Neuronal stem cell (in vitro differentiated cells): ENCODE results near the gene BRI3BP.

ENCODE experiments used
- DNase-seq: peaks from one replicate; pipeline ENCODE4 v3.0.0-alpha.2; 2013; ENCODE audit warnings: low spot score
- H2AFZ ChIP-seq: one replicate; pipeline ENCODE4 v1.6.1; 2013; ENCODE audit warnings: mild to moderate bottlenecking, low read length, inconsistent platforms
- H2AK5ac ChIP-seq: 2 replicates; pipeline ENCODE4 v1.6.1; 2013; ENCODE audit warnings: low read depth, mild to moderate bottlenecking, inconsistent platforms, low read length, moderate library complexity, mixed read lengths
- H2BK120ac ChIP-seq: 2 replicates; pipeline ENCODE4 v1.6.1; 2013; ENCODE audit warnings: low read depth, mild to moderate bottlenecking, inconsistent platforms, low read length, moderate library complexity, mixed read lengths
- H2BK12ac ChIP-seq: one replicate; pipeline ENCODE4 v1.6.1; 2013; ENCODE audit warnings: low read length, inconsistent platforms
- H2BK15ac ChIP-seq: 2 replicates; pipeline ENCODE4 v1.6.1; 2013; ENCODE audit warnings: mild to moderate bottlenecking, low read length, inconsistent platforms, mixed read lengths
- H2BK5ac ChIP-seq: one replicate; pipeline ENCODE4 v1.6.1; 2013; ENCODE audit warnings: inconsistent platforms, mild to moderate bottlenecking, low read length, moderate library complexity
- H3K14ac ChIP-seq: one replicate; pipeline ENCODE4 v1.6.1; 2013; ENCODE audit warnings: low read length, inconsistent platforms
- H3K18ac ChIP-seq: 2 replicates; pipeline ENCODE4 v1.6.1; 2013; ENCODE audit warnings: low read length, inconsistent platforms
- H3K23ac ChIP-seq: 2 replicates; pipeline ENCODE4 v1.6.1; 2013; ENCODE audit warnings: low read depth, mild to moderate bottlenecking, mixed read lengths, low read length, inconsistent platforms; ENCODE audit not compliant: poor library complexity
- H3K27ac ChIP-seq: replicated peaks from 3 replicates; pipeline ENCODE4 v1.5.1; 2013; ENCODE audit warnings: low read length, inconsistent platforms
- H3K27me3 ChIP-seq, 3 experiments: 2 replicates each; pipeline ENCODE4 v1.6.1; 2013; ENCODE audit warnings: low read length in 3 of 3, mild to moderate bottlenecking in 2 of 3, inconsistent platforms in 1 of 3, low read depth in 1 of 3, mixed read lengths in 1 of 3, moderate library complexity in 1 of 3; ENCODE audit not compliant: control insufficient read depth in 3 of 3, insufficient read depth in 3 of 3
- H3K36me3 ChIP-seq, 2 donors: replicated peaks in 1 of 2; 2 replicates each; pipeline ENCODE4 v1.6.1; 2013; ENCODE audit warnings: low read length in 2 of 2; ENCODE audit not compliant: control insufficient read depth in 2 of 2, insufficient read depth in 2 of 2
- H3K4ac ChIP-seq: 2 replicates; pipeline ENCODE4 v1.6.1; 2013; ENCODE audit warnings: inconsistent platforms, mild to moderate bottlenecking, low read length, moderate library complexity
- H3K4me1 ChIP-seq, 2 donors: 1 replicate in 1 of 2; 2 replicates in 1 of 2; pipeline ENCODE4 v1.6.1; 2013; ENCODE audit warnings: low read length in 2 of 2, low read depth in 1 of 2; ENCODE audit not compliant: control insufficient read depth in 2 of 2, insufficient read depth in 1 of 2
- H3K4me2 ChIP-seq: one replicate; pipeline ENCODE4 v1.6.1; 2013; ENCODE audit warnings: mild to moderate bottlenecking, low read length, inconsistent platforms; ENCODE audit not compliant: insufficient read depth, poor library complexity, severe bottlenecking
- H3K4me3 ChIP-seq, 2 donors: 2 replicates each; pipeline ENCODE4 v1.5.1; 2013; ENCODE audit warnings: low read length in 2 of 2, mild to moderate bottlenecking in 2 of 2, inconsistent platforms in 1 of 2, moderate library complexity in 1 of 2
- H3K79me1 ChIP-seq: one replicate; pipeline ENCODE4 v1.6.1; 2013; ENCODE audit warnings: low read depth, mild to moderate bottlenecking, inconsistent platforms, low read length, moderate library complexity
- H3K9ac ChIP-seq: one replicate; pipeline ENCODE4 v1.6.1; 2013; ENCODE audit warnings: mild to moderate bottlenecking, low read depth, low read length, inconsistent platforms; ENCODE audit not compliant: poor library complexity
- H3K9me3 ChIP-seq, 2 donors: replicated peaks in 1 of 2; 2 replicates each; pipeline versions ENCODE3 to v1.6.1; 2013; ENCODE audit warnings: low read length in 2 of 2, mild to moderate bottlenecking in 2 of 2, inconsistent platforms in 1 of 2, low read depth in 1 of 2, mixed read lengths in 1 of 2, moderate library complexity in 1 of 2; ENCODE audit not compliant: control insufficient read depth in 2 of 2, insufficient read depth in 1 of 2
- H4K8ac ChIP-seq: one replicate; pipeline ENCODE4 v1.6.1; 2013; ENCODE audit warnings: low read depth, mild to moderate bottlenecking, inconsistent platforms, low read length, moderate library complexity
- H4K91ac ChIP-seq: one replicate; pipeline ENCODE4 v1.6.1; 2013; ENCODE audit warnings: low read length, low read depth, mild to moderate bottlenecking, inconsistent platforms; ENCODE audit not compliant: poor library complexity
- WGBS, 2 donors: extraction: QIAGEN DNeasy Blood & Tissue Kit; methylation state at CpG; one replicate each; pipeline ENCODE4 v1.1.7; 2013; ENCODE audit warnings: missing lambda C conversion rate in 2 of 2, mixed read lengths in 1 of 2; ENCODE audit not compliant: insufficient read length in 2 of 2, insufficient replicate concordance in 1 of 2; ENCODE audit errors: extremely low coverage in 2 of 2; 5-methylcytosine and 5-hydroxymethylcytosine counted together

BRI3BP gene

DNA sequence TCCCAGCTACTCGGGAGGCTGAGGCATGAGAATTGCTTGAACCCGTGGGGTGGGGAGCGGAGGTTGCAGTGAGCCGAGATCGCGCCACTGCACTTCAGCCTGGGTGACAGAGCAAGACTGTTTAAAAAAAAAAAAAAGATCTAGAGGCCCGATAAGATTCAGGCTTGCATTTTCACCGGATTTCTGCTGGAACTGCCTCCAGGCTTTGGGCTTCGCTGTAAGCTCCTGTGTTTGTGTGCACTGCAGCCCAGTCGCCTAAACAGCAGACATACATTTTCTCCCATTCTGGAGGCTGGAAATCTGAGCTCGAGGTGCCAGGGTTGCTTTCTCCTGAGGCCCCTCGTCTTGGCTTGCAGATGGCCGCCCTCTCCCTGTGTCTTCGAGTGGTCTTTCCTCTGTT, 12.2 kb downstream of the BRI3BP start:
- H2BK120ac ChIP-seq: no peak overlapping the region
- no peak overlapping the region for H2BK12ac ChIP-seq
- no peak overlapping the region for H2AK5ac ChIP-seq
- DNase-seq: no peak
- H3K79me1 ChIP-seq: peaks cover 9% of the 10 kb centered on the region
- no peak overlapping the region for H3K4me3 ChIP-seq
- H2BK15ac ChIP-seq: no peak overlapping the region
- no CpG with 5 or more reads among the region's 14 CpGs for WGBS, 2 donors
- H3K4ac ChIP-seq: no peak overlapping the region
- no peak overlapping the region for H3K27ac ChIP-seq
- no peaks in the 10 kb centered on the region for H3K27me3 ChIP-seq
- no peak overlapping the region for H2AFZ ChIP-seq
- peaks cover 3 to 40% of the 10 kb centered on the region in 2 donors for H3K36me3 ChIP-seq
- no peaks in the 10 kb centered on the region for H3K4me1 ChIP-seq
- H3K4me2 ChIP-seq: no peak overlapping the region
- no peak overlapping the region for H3K9ac ChIP-seq
- H4K91ac ChIP-seq: no peak overlapping the region
- H4K8ac ChIP-seq: no peak overlapping the region
- H3K9me3 ChIP-seq: no peaks in the 10 kb centered on the region
- H3K14ac ChIP-seq: no peak overlapping the region
- no peak overlapping the region for H3K18ac ChIP-seq
- no peak overlapping the region for H2BK5ac ChIP-seq
- no peak overlapping the region for H3K23ac ChIP-seq

DNA sequence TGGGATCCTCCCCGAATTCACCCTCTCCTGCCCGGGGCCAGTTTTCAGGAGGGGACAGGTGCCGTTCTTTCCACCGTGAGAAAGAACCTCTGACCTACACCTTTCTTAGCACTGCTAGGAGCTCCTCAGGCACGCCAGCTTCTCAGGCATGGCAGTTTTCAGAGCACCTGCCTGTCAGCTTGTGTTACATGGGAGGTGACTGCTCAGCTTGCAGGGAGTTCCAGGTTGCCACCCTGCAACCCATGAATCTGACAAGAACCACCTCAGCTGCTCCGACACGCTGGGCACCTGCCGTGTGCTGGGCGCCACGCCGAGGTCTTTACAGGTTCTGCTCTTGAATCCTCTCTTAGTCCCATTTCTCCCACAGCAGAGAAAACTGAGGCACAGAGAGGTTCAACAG, 12.9 kb downstream of the BRI3BP start:
- H4K91ac ChIP-seq: no peak overlapping the region
- H2BK12ac ChIP-seq: no peak overlapping the region
- H2BK15ac ChIP-seq: no peak overlapping the region
- no peak overlapping the region for H3K4me2 ChIP-seq
- no peak overlapping the region for H2AK5ac ChIP-seq
- H3K23ac ChIP-seq: no peak overlapping the region
- H2BK5ac ChIP-seq: no peak overlapping the region
- H2BK120ac ChIP-seq: no peak overlapping the region
- H3K9me3 ChIP-seq: no peaks in the 10 kb centered on the region
- no peak overlapping the region for H3K4ac ChIP-seq
- H3K27me3 ChIP-seq: no peaks in the 10 kb centered on the region
- no peak overlapping the region for H3K9ac ChIP-seq
- no peak overlapping the region for H3K4me3 ChIP-seq
- H3K14ac ChIP-seq: no peak overlapping the region
- no peak for DNase-seq
- H3K27ac ChIP-seq: no peak overlapping the region
- no peak overlapping the region for H2AFZ ChIP-seq
- H3K79me1 ChIP-seq: peaks cover 9% of the 10 kb centered on the region
- H3K36me3 ChIP-seq: peaks cover 3 to 43% of the 10 kb centered on the region in 2 donors
- no peak overlapping the region for H4K8ac ChIP-seq
- no peaks in the 10 kb centered on the region for H3K4me1 ChIP-seq
- no peak overlapping the region for H3K18ac ChIP-seq
- WGBS, 2 donors: no CpG with 5 or more reads among the region's 11 CpGs

DNA sequence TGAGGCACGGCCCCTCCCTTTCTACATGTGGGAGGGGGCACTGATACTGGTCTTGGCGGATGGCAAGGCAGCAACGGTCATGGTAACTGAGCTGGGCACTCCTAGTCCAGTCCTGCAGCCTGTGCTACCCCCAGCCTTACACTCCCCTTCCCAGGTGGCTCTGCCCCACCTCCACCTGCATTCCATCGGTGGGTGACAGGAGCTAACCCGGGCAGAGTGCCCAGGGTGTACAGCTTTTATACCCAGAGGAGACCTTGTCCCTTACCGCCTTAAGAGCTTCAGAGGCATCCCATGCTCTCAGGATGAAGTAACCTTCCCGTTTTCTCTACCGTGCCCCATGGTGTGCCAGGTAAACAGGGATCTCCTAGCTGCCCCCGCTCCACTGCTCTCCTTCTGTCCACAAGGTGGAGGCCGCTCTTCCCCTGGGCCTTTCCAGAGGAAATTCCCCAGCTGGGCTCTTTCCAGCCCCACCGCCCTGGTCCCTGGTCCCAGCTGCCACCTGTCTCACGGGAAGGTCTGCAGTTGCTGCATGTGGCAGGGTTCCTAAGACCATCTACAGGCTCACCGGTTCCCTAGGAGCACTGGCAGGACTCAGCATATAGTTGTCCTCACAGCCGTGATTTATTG, 20.5 kb downstream of the BRI3BP start:
- Histone ChIP-seq H3K9me3 (peaks cover 0 to 2% of the 10 kb centered on the region in 2 donors), H3K27ac (no peak overlapping the region), H2AK5ac (no peak overlapping the region), H4K8ac (no peak overlapping the region), H3K23ac (peak overlapping the region; percentile 37), H2BK12ac (no peak overlapping the region), H3K4me3 (no peak overlapping the region), H2BK5ac (no peak overlapping the region), H2BK15ac (no peak overlapping the region), H3K79me1 (peaks cover 2% of the 10 kb centered on the region), H3K27me3 (no peaks in the 10 kb centered on the region), H4K91ac (no peak overlapping the region), H2BK120ac (no peak overlapping the region), H3K4ac (no peak overlapping the region), H2AFZ (no peak overlapping the region), H3K14ac (no peak overlapping the region), H3K9ac (peak overlapping the region; percentile 25), H3K4me2 (no peak overlapping the region), H3K36me3 (peaks cover 22 to 71% of the 10 kb centered on the region in 2 donors), H3K4me1 (no peaks in the 10 kb centered on the region), H3K18ac (no peak overlapping the region)
- no peak for DNase-seq
- WGBS, 2 donors: no CpG with 5 or more reads among the region's 14 CpGs

DNA sequence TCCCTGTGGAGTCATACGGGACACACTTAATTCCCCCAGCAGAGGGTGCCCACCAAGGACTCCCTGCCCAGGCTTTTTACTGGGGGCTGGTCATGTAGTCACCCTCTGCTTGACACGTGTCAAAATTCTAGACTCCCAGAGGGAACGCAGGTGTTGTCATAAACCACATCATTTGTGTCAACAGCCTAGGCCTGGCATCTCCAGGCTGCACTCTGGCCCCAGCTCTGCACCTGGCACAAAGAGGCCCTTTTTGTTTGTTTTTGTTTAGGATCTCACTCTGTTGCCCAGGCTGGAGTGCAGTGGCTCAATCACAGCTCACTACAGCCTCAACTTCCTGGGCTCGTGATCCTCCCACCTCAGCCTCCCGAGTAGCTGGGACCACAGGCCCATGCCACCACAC, 21.1 kb downstream of the BRI3BP start:
- H2BK5ac ChIP-seq: no peak overlapping the region
- no peak overlapping the region for H3K9ac ChIP-seq
- no peak overlapping the region for H2AFZ ChIP-seq
- no peak overlapping the region for H3K4me2 ChIP-seq
- H3K27me3 ChIP-seq: no peaks in the 10 kb centered on the region
- H3K36me3 ChIP-seq: peaks cover 22 to 77% of the 10 kb centered on the region in 2 donors
- no peak overlapping the region for H3K14ac ChIP-seq
- DNase-seq: no peak
- H2BK12ac ChIP-seq: no peak overlapping the region
- H2BK15ac ChIP-seq: no peak overlapping the region
- no peak overlapping the region for H4K91ac ChIP-seq
- no CpG with 5 or more reads among the region's 5 CpGs for WGBS, 2 donors
- no peaks in the 10 kb centered on the region for H3K4me1 ChIP-seq
- H2BK120ac ChIP-seq: no peak overlapping the region
- no peak overlapping the region for H3K27ac ChIP-seq
- no peak overlapping the region for H3K4ac ChIP-seq
- H3K4me3 ChIP-seq: no peak overlapping the region
- H4K8ac ChIP-seq: no peak overlapping the region
- H3K79me1 ChIP-seq: peaks cover 2% of the 10 kb centered on the region
- no peak overlapping the region for H3K18ac ChIP-seq
- H2AK5ac ChIP-seq: no peak overlapping the region
- H3K9me3 ChIP-seq: peaks cover 0 to 2% of the 10 kb centered on the region in 2 donors
- H3K23ac ChIP-seq: no peak overlapping the region
